ENCODE data around the gene SLC9C1. TPM values are rescaled to one million over a fixed set of nuclear protein-coding genes. Genes with fewer than 3 reads are reported as not detected.
A peak's percentile ranks its signal among the peaks of the same experiment; 100 is the strongest.

SLC9C1 gene
- total RNA-seq, 1 donor from 2014 or later = 0.94 TPM

DNA sequence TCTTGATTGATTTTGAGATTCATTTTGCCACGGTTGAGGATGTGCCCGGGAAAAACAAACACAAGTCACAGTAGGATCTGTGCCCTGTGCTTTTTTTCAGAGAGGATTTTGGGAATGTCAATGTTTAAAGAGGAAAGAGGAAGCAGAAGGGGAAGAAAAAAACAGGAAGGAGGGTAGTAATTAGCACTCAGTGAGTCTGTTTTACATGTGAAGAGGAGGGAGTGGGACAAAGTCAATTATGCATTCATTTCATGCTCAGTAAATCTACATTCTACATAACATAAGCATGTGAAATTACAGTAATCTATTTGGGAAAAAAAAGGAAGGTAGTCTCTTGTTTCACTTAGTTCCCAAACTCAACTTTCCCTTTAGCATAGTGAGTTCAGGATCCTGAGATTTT lies 20.6 kb upstream of the SLC9C1 start:
- no peak for DNase-seq (ENCODE audit: low spot score)
- intact Hi-C loops (cut with DNase I) = no loop called here

GRCh38 chr3:112308151-112308911 lies 14.3 kb upstream of the SLC9C1 start:
- intact Hi-C loops (cut with DNase I) = no loop called here
- no peak for DNase-seq (ENCODE audit: low spot score)
- ATAC-seq = peak; percentile 58

More for the DNA sequence above, 20.6 kb upstream of the SLC9C1 start:
- ATAC-seq = no peak

GRCh38 chr3:112307557-112307956 lies 13.5 kb upstream of the SLC9C1 start:
- intact Hi-C loops (cut with DNase I) = no loop called here
- ATAC-seq = no peak

DNA sequence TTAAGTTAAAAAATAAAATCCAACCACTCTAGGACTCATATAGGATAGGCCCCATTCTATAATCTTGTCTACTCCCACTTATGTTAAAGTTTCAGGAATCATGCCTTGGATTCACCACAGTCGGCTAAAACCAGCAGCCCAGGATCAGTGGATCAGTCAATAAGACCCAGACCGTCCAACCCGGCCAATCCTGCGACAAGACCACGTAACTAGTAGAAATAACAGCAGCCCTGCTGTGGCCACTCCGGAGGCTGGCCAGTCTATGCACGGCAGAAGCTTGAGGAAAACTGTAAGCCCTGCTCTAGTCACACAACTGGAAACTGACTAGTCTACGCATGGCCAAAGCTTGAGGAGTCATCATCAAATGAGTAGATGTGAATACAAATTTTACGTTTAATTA lies 12.8 kb upstream of the SLC9C1 start:
- DNase-seq (ENCODE audit: low spot score) = no peak
- ATAC-seq = no peak
- intact Hi-C loops (cut with DNase I) = no loop called here

More at GRCh38 chr3:112307557-112307956, 13.5 kb upstream of the SLC9C1 start:
- no peak for DNase-seq (ENCODE audit: low spot score)

GRCh38 chr3:112304611-112305010 lies 10.6 kb upstream of the SLC9C1 start:
- intact Hi-C loops (cut with DNase I) = no loop called here
- no peak for DNase-seq (ENCODE audit: low spot score)
- ATAC-seq = no peak

- DNase-seq (ENCODE audit: low spot score) (no peak), ATAC-seq (peak; percentile 64)
- intact Hi-C loops (cut with DNase I) = no loop called here
These were observed 9.8 kb upstream of the SLC9C1 start for GRCh38 chr3:112303764-112304325.

GRCh38 chr3:112302881-112303763 lies 9.1 kb upstream of the SLC9C1 start:
- intact Hi-C loops (cut with DNase I) = no loop called here
- DNase-seq (ENCODE audit: low spot score) (no peak), ATAC-seq (peak; percentile 43)

DNA sequence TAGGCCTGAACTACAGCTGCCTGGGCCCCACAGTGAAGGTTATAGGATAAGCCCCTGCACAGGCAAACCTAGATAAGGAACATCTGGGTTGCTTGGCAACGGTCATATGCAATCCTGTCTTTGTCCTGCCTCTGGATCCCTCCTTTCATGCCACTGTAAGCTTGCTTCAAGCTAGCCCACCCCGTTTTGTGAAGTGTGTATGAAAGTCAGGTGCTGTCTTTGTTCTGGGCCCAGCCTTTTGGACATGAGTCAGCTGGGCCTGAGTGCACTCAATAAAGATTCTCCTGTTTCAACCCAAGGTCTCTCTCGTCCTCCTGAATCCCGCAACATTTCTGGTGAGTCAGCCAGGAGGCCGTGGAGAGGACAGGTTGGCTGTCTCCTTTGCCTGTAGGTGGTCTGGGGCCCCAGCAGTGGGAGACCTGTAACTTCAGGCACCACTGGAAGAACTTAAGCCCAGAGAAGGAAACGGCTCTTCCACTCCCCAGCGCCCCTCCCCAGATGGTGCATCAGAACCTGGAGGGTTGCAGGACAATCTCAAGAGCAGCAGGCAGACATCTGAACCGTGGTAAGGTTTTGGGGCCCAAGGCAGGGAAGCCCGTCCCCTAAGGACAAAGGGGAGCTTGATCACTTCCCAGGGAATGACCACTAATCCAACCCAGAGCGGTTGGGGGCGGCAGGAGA lies 8.3 kb upstream of the SLC9C1 start:
- intact Hi-C loops (cut with DNase I) = no loop called here
- DNase-seq (ENCODE audit: low spot score) = no peak

GRCh38 chr3:112298781-112299180 lies 4.8 kb upstream of the SLC9C1 start:
- DNase-seq (ENCODE audit: low spot score) (no peak), ATAC-seq (no peak)
- intact Hi-C loops (cut with DNase I) = no loop called here

More for the DNA sequence above, 8.3 kb upstream of the SLC9C1 start:
- no peak for ATAC-seq

- intact Hi-C loops (cut with DNase I) = no loop called here
- no peak for ATAC-seq
- DNase-seq (ENCODE audit: low spot score) = no peak
These were observed 3.7 kb upstream of the SLC9C1 start for GRCh38 chr3:112297714-112298113.

DNA sequence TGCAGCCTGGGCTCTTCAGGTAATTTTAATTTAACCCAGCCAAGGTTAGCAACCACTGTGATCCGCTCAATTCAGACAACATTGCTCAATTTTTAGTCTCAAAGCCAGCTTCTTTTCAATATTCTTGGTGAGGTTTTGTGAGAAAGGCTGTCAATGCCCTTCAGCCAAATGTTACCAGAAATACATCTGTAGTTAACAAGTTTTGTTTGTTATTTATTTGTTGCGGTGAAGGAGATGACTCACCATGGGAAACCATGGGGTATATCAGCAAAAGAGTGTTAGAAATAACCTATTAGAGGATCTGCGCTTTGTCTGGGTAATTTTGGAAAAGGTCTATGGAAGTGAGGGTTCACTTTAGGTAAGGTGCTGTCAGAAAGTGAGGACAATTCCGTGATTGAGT lies 5.0 kb downstream of the SLC9C1 start:
- ATAC-seq (no peak), DNase-seq (ENCODE audit: low spot score) (no peak)
- intact Hi-C loops (cut with DNase I) = no loop called here

DNA sequence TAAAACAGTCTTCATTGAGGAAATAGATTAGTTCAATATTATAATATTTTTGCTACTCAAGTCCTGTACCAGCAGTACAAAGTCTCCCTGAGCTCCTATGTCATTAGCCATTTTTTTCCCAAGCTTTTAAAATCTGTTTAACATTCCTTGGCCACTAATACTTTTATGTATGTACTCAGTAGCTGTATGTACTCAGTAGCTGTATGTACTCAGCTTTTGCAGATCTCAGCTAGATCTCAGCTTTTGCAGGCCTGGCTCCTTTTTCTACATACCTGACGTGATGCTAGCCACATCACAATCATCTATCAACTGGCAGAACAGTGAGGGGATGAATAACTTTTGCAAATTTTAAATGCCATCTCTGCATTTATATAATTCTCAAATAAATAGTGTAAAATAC lies 13.8 kb downstream of the SLC9C1 start:
- DNase-seq (ENCODE audit: low spot score) (no peak), ATAC-seq (no peak)
- intact Hi-C loops (cut with DNase I) = no loop called here

DNA sequence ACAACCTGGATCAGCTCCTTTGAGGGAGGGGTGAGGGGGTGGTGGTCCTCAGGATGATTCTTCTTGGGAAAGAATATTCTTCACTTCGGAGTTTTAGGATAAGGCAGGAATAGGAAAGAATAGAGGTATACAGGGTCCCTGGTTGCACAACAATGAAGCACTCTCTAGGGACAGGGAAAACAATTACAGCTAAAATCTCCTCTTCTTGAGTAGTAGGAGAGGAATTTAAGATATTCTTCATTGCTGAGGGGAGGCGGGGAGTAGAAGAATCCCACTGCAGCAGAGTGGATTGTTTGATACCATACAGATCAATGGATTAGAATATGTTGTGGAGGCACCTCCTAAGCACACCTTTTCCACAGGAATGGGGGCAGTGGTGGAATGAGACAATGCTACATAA lies 20.5 kb downstream of the SLC9C1 start:
- intact Hi-C loops (cut with DNase I) = no loop called here
- ATAC-seq (no peak), DNase-seq (ENCODE audit: low spot score) (no peak)

- DNase-seq (ENCODE audit: low spot score) (no peak), ATAC-seq (no peak)
- intact Hi-C loops (cut with DNase I) = no loop called here
These were observed 32.3 kb downstream of the SLC9C1 start for GRCh38 chr3:112261742-112262141.

GRCh38 chr3:112260563-112260962 lies 33.5 kb downstream of the SLC9C1 start:
- ATAC-seq = no peak
- intact Hi-C loops (cut with DNase I) = no loop called here
- DNase-seq (ENCODE audit: low spot score) = no peak

- ATAC-seq (no peak), DNase-seq (ENCODE audit: low spot score) (no peak)
- intact Hi-C loops (cut with DNase I) = no loop called here
These were observed 40.6 kb downstream of the SLC9C1 start for GRCh38 chr3:112253301-112253971.

DNA sequence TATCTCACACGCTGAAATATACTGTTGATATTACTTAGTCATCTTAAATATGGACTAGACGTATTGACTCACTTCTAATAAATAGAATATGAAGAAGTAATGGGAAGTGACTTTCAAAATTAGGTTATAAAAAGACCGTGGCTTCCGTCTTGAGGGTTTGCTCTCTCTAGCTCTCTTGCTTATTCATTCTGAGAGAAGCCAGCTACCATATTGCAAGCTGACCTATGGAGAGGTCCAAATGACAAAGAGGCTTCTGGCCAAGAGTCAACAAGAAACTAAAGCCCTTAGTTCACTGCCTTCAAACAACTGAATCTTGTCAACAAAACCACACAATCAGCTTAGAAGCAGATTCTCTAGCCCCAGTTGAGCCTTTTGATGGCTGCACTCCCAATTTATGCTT lies 46.1 kb downstream of the SLC9C1 start:
- intact Hi-C loops (cut with DNase I) = no loop called here
- ATAC-seq (no peak), DNase-seq (ENCODE audit: low spot score) (no peak)

GRCh38 chr3:112247350-112247749 lies 46.7 kb downstream of the SLC9C1 start:
- ATAC-seq (no peak), DNase-seq (ENCODE audit: low spot score) (no peak)
- intact Hi-C loops (cut with DNase I) = no loop called here

- intact Hi-C loops (cut with DNase I) = no loop called here
- ATAC-seq (no peak), DNase-seq (ENCODE audit: low spot score) (no peak)
These were observed 60.9 kb downstream of the SLC9C1 start for GRCh38 chr3:112233083-112233482.
